DMS153 (cell line): ENCODE measurements around the gene PDK3.

ENCODE experiments used
- DNase-seq: peaks from one replicate; lab custom pipeline; 2025; lab: John Stamatoyannopoulos, UW

PDK3 gene

GRCh38 chrX:24464836-24465531 lies at the start of gene PDK3:
TSS of gene PDK3 (plus strand) at chrX:24465286. CDS start at chrX:24465456, 170 bp downstream.
- peak; percentile 82 for DNase-seq

- no peak for DNase-seq
Observed at GRCh38 chrX:24415921-24416320, 49.2 kb upstream of the PDK3 start.

- no peak for DNase-seq
Observed at GRCh38 chrX:24423960-24424359, 41.1 kb upstream of the PDK3 start.

GRCh38 chrX:24424948-24425347 lies 40.1 kb upstream of the PDK3 start:
- no peak for DNase-seq

- DNase-seq: no peak
Observed at GRCh38 chrX:24425806-24426205, 39.3 kb upstream of the PDK3 start.

- DNase-seq: no peak
Observed at GRCh38 chrX:24426340-24426913, 38.7 kb upstream of the PDK3 start.

- no peak for DNase-seq
Observed at GRCh38 chrX:24426921-24427746, 38.0 kb upstream of the PDK3 start.

GRCh38 chrX:24427747-24428019 lies 37.4 kb upstream of the PDK3 start:
- DNase-seq: no peak

- no peak for DNase-seq
Observed at GRCh38 chrX:24428516-24428915, 36.6 kb upstream of the PDK3 start.

GRCh38 chrX:24435060-24435459 lies 30.0 kb upstream of the PDK3 start:
- no peak for DNase-seq

GRCh38 chrX:24443918-24444317 lies 21.2 kb upstream of the PDK3 start:
- DNase-seq: no peak

GRCh38 chrX:24444645-24445044 lies 20.4 kb upstream of the PDK3 start:
- DNase-seq: no peak

GRCh38 chrX:24448762-24449250 lies 16.3 kb upstream of the PDK3 start:
- no peak for DNase-seq

- DNase-seq: no peak
Observed at GRCh38 chrX:24463077-24463476, 2.0 kb upstream of the PDK3 start.

GRCh38 chrX:24464498-24464835 lies 619 bp upstream of the PDK3 start:
- no peak for DNase-seq

- no peak for DNase-seq
Observed at GRCh38 chrX:24465532-24465865, 413 bp downstream of the PDK3 start.

GRCh38 chrX:24466025-24466424 lies 939 bp downstream of the PDK3 start:
- DNase-seq: no peak

GRCh38 chrX:24468245-24468644 lies 3.2 kb downstream of the PDK3 start:
- DNase-seq: no peak

- no peak for DNase-seq
Observed at GRCh38 chrX:24471808-24472207, 6.7 kb downstream of the PDK3 start.

GRCh38 chrX:24475480-24475879 lies 10.4 kb downstream of the PDK3 start:
- no peak for DNase-seq

GRCh38 chrX:24478509-24478908 lies 13.4 kb downstream of the PDK3 start:
- no peak for DNase-seq

- peak; percentile 69 for DNase-seq
Observed at GRCh38 chrX:24479924-24480323, 14.8 kb downstream of the PDK3 start.

GRCh38 chrX:24480400-24480865 lies 15.3 kb downstream of the PDK3 start:
- no peak for DNase-seq
